ENCODE results near the gene E2F1. TPM values are rescaled to one million over a fixed set of nuclear protein-coding genes. Genes with fewer than 3 reads are reported as not detected.

The E2F1 gene
- total and polyA plus RNA-seq, 4 donors, result 0.10 to 11.0 (median 0.88) TPM

GRCh38 chr20:33630507-33630906, 55.7 kb downstream of the E2F1 start (continued):
- no peak for TF ChIP-seq HNF4G (IDR thresholded peaks at IDR 0.05)

GRCh38 chr20:33629979-33630378, 56.2 kb downstream of the E2F1 start:
- TF ChIP-seq EGR1 (IDR thresholded peaks at IDR 0.05; ENCODE audit: low read depth in 2 of 2), result no peak
- TF ChIP-seq, protein P1, sequence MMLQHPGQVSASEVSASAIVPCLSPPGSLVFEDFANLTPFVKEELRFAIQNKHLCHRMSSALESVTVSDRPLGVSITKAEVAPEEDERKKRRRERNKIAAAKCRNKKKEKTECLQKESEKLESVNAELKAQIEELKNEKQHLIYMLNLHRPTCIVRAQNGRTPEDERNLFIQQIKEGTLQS (IDR thresholded peaks at IDR 0.05), result no peak
- no peak for TF ChIP-seq FOXA1 (IDR thresholded peaks at IDR 0.05)
- no peak for TF ChIP-seq RXRA (IDR thresholded peaks at IDR 0.05)
- no peak for TF ChIP-seq HNF4A (conservative IDR thresholded peaks at IDR 0.05)
- no peak for TF ChIP-seq NR2F2 (IDR thresholded peaks at IDR 0.05)
- TF ChIP-seq YY1 (IDR thresholded peaks at IDR 0.05), result no peak
- TF ChIP-seq, protein P2, sequence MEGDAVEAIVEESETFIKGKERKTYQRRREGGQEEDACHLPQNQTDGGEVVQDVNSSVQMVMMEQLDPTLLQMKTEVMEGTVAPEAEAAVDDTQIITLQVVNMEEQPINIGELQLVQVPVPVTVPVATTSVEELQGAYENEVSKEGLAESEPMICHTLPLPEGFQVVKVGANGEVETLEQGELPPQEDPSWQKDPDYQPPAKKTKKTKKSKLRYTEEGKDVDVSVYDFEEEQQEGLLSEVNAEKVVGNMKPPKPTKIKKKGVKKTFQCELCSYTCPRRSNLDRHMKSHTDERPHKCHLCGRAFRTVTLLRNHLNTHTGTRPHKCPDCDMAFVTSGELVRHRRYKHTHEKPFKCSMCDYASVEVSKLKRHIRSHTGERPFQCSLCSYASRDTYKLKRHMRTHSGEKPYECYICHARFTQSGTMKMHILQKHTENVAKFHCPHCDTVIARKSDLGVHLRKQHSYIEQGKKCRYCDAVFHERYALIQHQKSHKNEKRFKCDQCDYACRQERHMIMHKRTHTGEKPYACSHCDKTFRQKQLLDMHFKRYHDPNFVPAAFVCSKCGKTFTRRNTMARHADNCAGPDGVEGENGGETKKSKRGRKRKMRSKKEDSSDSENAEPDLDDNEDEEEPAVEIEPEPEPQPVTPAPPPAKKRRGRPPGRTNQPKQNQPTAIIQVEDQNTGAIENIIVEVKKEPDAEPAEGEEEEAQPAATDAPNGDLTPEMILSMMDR (IDR thresholded peaks at IDR 0.05; ENCODE audit: low read depth, low read length, missing input control), result no peak
- TF ChIP-seq HNF4G (IDR thresholded peaks at IDR 0.05), result no peak
- no peak for TF ChIP-seq MAX (IDR thresholded peaks at IDR 0.05)
- no peak for TF ChIP-seq RAD21 (IDR thresholded peaks at IDR 0.05)
- no peak for TF ChIP-seq ZBTB33 (IDR thresholded peaks at IDR 0.05)
- TF ChIP-seq, protein P3, sequence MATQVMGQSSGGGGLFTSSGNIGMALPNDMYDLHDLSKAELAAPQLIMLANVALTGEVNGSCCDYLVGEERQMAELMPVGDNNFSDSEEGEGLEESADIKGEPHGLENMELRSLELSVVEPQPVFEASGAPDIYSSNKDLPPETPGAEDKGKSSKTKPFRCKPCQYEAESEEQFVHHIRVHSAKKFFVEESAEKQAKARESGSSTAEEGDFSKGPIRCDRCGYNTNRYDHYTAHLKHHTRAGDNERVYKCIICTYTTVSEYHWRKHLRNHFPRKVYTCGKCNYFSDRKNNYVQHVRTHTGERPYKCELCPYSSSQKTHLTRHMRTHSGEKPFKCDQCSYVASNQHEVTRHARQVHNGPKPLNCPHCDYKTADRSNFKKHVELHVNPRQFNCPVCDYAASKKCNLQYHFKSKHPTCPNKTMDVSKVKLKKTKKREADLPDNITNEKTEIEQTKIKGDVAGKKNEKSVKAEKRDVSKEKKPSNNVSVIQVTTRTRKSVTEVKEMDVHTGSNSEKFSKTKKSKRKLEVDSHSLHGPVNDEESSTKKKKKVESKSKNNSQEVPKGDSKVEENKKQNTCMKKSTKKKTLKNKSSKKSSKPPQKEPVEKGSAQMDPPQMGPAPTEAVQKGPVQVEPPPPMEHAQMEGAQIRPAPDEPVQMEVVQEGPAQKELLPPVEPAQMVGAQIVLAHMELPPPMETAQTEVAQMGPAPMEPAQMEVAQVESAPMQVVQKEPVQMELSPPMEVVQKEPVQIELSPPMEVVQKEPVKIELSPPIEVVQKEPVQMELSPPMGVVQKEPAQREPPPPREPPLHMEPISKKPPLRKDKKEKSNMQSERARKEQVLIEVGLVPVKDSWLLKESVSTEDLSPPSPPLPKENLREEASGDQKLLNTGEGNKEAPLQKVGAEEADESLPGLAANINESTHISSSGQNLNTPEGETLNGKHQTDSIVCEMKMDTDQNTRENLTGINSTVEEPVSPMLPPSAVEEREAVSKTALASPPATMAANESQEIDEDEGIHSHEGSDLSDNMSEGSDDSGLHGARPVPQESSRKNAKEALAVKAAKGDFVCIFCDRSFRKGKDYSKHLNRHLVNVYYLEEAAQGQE (IDR thresholded peaks at IDR 0.05), result no peak
- TF ChIP-seq JUND (IDR thresholded peaks at IDR 0.05), result no peak
- TF ChIP-seq FOXA2 (IDR thresholded peaks at IDR 0.05), result no peak
- H3K36me3 ChIP-seq (ENCODE audit: control insufficient read depth in 4 of 4, insufficient read depth in 3 of 4, low read depth in 1 of 4, low read length in 3 of 4), result peaks cover 1 to 50% (median 16%) of the 10 kb centered on the region in 4 donors
- no peak for DNase-seq (ENCODE audit: low spot score)

More at GRCh38 chr20:33629979-33630378, 56.2 kb downstream of the E2F1 start:
- Histone ChIP-seq H3K9ac (ENCODE audit: low read depth in 1 of 2, low read length in 2 of 2) (no peak overlapping the region), H3K9me3 (ENCODE audit: control insufficient read depth in 4 of 4, low read length in 3 of 4) (no peaks in the 10 kb centered on the region), H3K4me3 (ENCODE audit: low read depth in 1 of 3, low read length in 3 of 3) (no peak overlapping the region), H3K27me3 (ENCODE audit: control insufficient read depth in 4 of 4, insufficient read depth in 4 of 4, low read length in 3 of 4) (no peaks in the 10 kb centered on the region), H3K27ac (ENCODE audit: low read depth in 1 of 2, low read length in 2 of 2) (no peak overlapping the region), H3K4me1 (ENCODE audit: control insufficient read depth in 4 of 4, insufficient read depth in 4 of 4, low read length in 3 of 4) (no peaks in the 10 kb centered on the region)
- 96% methylated on average over 5 of the region's 5 CpGs for WGBS
